Measurements from ENCODE around the gene CLECL1. TPM values are rescaled to one million over a fixed set of nuclear protein-coding genes. Genes with fewer than 3 reads are reported as not detected.

The CLECL1 gene
- total RNA-seq, 6 experiments from 2014 or later: not detected

DNA sequence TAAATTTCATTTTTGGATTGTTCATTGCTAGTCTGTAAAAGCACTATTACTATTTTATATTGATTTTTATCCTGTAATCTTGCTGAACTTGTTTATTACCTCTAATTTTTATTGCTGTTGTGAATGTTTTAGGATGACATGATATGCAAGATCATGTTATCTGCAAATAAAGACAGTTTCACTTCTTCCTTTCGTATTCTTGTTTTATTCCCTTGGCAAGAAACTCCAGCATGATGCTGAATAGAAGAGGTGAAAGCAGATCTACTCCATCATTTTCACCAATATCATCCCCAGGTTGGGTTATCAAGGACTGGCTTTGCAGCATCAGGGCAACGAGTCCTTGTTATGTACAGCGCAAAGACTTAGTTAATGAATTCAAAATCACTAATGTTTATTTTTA is 2.7 kb upstream of the CLECL1 start:
- H3K4me1 Mint-ChIP-seq (ENCODE audit: low read depth): no peaks in the 10 kb centered on the region
- no peak overlapping the region for H3K4me3 Mint-ChIP-seq
- no peaks in the 10 kb centered on the region for H3K9me3 Mint-ChIP-seq
- H3K27ac Mint-ChIP-seq: no peak overlapping the region
- H3K27me3 Mint-ChIP-seq (ENCODE audit: insufficient read depth): peaks cover 13% of the 10 kb centered on the region
- no peak for DNase-seq
- TF ChIP-seq, protein P1, sequence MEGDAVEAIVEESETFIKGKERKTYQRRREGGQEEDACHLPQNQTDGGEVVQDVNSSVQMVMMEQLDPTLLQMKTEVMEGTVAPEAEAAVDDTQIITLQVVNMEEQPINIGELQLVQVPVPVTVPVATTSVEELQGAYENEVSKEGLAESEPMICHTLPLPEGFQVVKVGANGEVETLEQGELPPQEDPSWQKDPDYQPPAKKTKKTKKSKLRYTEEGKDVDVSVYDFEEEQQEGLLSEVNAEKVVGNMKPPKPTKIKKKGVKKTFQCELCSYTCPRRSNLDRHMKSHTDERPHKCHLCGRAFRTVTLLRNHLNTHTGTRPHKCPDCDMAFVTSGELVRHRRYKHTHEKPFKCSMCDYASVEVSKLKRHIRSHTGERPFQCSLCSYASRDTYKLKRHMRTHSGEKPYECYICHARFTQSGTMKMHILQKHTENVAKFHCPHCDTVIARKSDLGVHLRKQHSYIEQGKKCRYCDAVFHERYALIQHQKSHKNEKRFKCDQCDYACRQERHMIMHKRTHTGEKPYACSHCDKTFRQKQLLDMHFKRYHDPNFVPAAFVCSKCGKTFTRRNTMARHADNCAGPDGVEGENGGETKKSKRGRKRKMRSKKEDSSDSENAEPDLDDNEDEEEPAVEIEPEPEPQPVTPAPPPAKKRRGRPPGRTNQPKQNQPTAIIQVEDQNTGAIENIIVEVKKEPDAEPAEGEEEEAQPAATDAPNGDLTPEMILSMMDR (IDR thresholded peaks at IDR 0.05): no peak
- H3K36me3 Mint-ChIP-seq (ENCODE audit: low read depth): no peaks in the 10 kb centered on the region

DNA sequence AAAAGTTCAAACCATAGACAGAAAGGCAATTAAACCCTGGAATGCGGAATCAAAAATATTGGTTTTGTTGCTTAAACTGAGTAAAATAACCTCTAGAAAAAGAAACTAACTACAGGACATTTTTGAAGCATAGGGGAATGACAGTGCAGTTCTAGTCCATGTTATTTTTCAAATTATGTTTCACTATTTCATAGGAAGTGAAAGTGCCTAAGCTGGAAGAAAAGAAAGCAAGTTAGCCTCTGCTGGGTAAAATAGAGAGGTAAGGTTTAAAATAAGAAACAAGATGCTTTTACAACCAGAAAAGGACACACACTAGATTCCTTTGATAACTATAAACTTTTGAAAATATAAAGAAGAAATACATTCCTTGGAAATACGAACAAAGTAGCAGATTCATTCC is 1.1 kb downstream of the CLECL1 start:
- H3K27me3 Mint-ChIP-seq (ENCODE audit: insufficient read depth): peaks cover 7% of the 10 kb centered on the region; the same call in 1 of the 2 replicates
- H3K4me1 Mint-ChIP-seq (ENCODE audit: low read depth): no peaks in the 10 kb centered on the region
- no peaks in the 10 kb centered on the region for H3K9me3 Mint-ChIP-seq
- no peak overlapping the region for H3K4me3 Mint-ChIP-seq
- TF ChIP-seq, protein P1 (IDR thresholded peaks at IDR 0.05): no peak
- no peak overlapping the region for H3K27ac Mint-ChIP-seq
- H3K36me3 Mint-ChIP-seq (ENCODE audit: low read depth): no peaks in the 10 kb centered on the region
- no peak for DNase-seq

DNA sequence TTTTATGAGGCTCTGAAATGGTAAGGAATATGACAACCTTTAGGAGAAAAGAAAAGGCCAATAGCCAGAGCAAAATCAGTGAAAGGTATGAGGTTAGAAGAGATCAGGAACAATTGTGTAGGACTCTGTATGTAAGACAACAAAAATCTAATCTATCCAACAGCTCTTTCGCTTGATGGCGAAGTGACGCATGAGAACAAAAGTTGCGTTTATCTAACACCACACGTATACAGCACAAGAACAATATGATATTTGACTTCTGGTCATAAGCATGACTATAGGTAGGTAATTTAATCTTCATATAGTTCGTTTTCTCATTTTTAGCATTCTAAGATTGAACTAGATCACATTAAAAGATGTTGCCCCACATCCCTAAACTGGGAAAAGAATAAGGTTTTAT is 1.5 kb downstream of the CLECL1 start:
- H3K27me3 Mint-ChIP-seq (ENCODE audit: insufficient read depth): peaks cover 7% of the 10 kb centered on the region; the same call in 1 of the 2 replicates
- no peaks in the 10 kb centered on the region for H3K9me3 Mint-ChIP-seq
- no peaks in the 10 kb centered on the region for H3K4me1 Mint-ChIP-seq (ENCODE audit: low read depth)

DNA sequence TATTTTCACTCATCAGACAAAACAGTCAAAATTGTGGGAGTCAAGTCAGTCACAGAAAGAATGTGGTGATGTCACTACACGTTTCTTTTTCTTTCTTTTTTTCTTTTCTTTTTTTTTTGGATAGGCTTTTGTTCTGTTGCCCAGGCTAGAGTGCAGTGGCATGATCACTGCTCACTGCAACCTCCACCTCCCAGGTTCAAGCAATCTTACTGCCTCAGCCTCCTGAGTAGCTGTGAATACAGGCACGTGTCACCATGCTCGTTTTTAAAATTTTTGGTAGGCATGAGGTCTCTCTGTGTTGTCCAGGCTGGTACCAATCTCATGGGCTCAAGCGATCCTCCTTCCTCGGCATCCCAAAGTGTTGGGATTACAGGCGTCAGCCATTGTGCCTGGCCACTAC is 2.3 kb downstream of the CLECL1 start:
- no peak for DNase-seq
- TF ChIP-seq, protein P1 (IDR thresholded peaks at IDR 0.05): no peak
- peaks cover 7% of the 10 kb centered on the region; the same call in 1 of the 2 replicates for H3K27me3 Mint-ChIP-seq (ENCODE audit: insufficient read depth)

More for the DNA sequence above, 1.5 kb downstream of the CLECL1 start:
- H3K36me3 Mint-ChIP-seq (ENCODE audit: low read depth): no peaks in the 10 kb centered on the region
- no peak overlapping the region for H3K27ac Mint-ChIP-seq
- H3K4me3 Mint-ChIP-seq: no peak overlapping the region
- TF ChIP-seq, protein P1 (IDR thresholded peaks at IDR 0.05): no peak
- DNase-seq: no peak

DNA sequence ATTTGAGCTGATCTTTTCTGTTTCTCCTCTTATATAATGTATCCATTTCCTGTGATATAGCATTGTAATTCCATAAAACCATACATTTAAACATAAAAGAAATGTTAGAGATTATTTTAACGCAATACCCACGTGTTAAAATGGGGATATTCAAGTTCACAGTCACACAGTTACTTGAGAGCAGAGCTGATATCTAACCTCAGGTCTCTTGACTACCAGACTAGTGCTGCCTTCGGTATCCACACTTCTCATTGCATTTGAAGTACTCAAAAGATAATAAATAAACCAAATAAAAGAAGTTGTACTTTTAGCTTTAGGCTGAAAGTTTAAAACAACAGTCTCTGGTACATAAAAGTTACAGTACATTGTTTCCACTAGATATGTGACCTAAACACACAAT is 2.9 kb downstream of the CLECL1 start:
- H3K4me1 Mint-ChIP-seq (ENCODE audit: low read depth): no peaks in the 10 kb centered on the region
- no peak for DNase-seq
- H3K4me3 Mint-ChIP-seq: no peak overlapping the region
- H3K27me3 Mint-ChIP-seq (ENCODE audit: insufficient read depth): peaks cover 7% of the 10 kb centered on the region; the same call in 1 of the 2 replicates
- no peaks in the 10 kb centered on the region for H3K36me3 Mint-ChIP-seq (ENCODE audit: low read depth)
- TF ChIP-seq, protein P1 (IDR thresholded peaks at IDR 0.05): no peak
- H3K27ac Mint-ChIP-seq: no peak overlapping the region
- no peaks in the 10 kb centered on the region for H3K9me3 Mint-ChIP-seq

More for the DNA sequence above, 2.3 kb downstream of the CLECL1 start:
- H3K4me1 Mint-ChIP-seq (ENCODE audit: low read depth): no peaks in the 10 kb centered on the region
- no peaks in the 10 kb centered on the region for H3K9me3 Mint-ChIP-seq
- H3K36me3 Mint-ChIP-seq (ENCODE audit: low read depth): no peaks in the 10 kb centered on the region
- no peak overlapping the region for H3K27ac Mint-ChIP-seq
- no peak overlapping the region for H3K4me3 Mint-ChIP-seq

DNA sequence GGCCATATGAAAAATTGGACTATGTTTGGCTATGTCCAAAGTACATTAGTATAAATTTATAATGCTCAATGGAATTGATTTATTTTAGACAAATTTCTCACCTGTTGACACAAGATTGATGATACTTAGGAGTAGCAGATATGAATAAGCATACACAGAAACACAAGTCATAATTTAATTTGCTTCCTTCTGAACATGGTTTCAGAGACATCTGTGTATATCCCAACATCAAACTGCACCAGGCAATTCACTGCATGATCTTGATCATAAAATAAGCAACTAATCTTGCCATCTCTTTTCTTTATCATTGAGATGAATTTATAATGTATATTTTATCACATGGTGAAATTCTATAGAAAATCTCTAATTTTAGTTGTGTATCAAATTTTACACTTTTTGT is 3.8 kb downstream of the CLECL1 start:
- no peak overlapping the region for H3K4me3 Mint-ChIP-seq
- no peaks in the 10 kb centered on the region for H3K4me1 Mint-ChIP-seq (ENCODE audit: low read depth)
- DNase-seq: no peak
- H3K36me3 Mint-ChIP-seq (ENCODE audit: low read depth): no peaks in the 10 kb centered on the region
- no peak overlapping the region for H3K27ac Mint-ChIP-seq
- TF ChIP-seq, protein P1 (IDR thresholded peaks at IDR 0.05): no peak
- H3K9me3 Mint-ChIP-seq: no peaks in the 10 kb centered on the region
- H3K27me3 Mint-ChIP-seq (ENCODE audit: insufficient read depth): peaks cover 8% of the 10 kb centered on the region; the same call in 1 of the 2 replicates

Measured in HFFc6 (cell line).